GM18526 (cell line): ENCODE data around the gene RXFP2.

Experiments used
- POLR2A ChIP-seq: IDR thresholded peaks from 3 replicates; pipeline ENCODE4 v1.6.1; 2011; ENCODE audit not compliant: insufficient read length; ENCODE audit errors: extremely low read depth

Gene RXFP2

GRCh38 chr13:31846961-31847752 lies 107.8 kb downstream of the RXFP2 start:
- TF ChIP-seq POLR2A: no peak

- TF ChIP-seq POLR2A: no peak
Measured at GRCh38 chr13:31848621-31849020, 109.3 kb downstream of the RXFP2 start.

GRCh38 chr13:31849206-31849605 lies 109.9 kb downstream of the RXFP2 start:
- no peak for TF ChIP-seq POLR2A

- no peak for TF ChIP-seq POLR2A
Measured at GRCh38 chr13:31850041-31850555, 110.8 kb downstream of the RXFP2 start.

- no peak for TF ChIP-seq POLR2A
Measured at GRCh38 chr13:31851216-31851615, 111.9 kb downstream of the RXFP2 start.
